ENCODE data around the gene POLR2C. TPM values are rescaled to one million over a fixed set of nuclear protein-coding genes. Genes with fewer than 3 reads are reported as not detected.

POLR2C gene
- total RNA-seq, 1 donor from 2014 or later: 110 TPM

GRCh38 chr16:57501492-57501891 is 39.0 kb downstream of the POLR2C start:
- Histone ChIP-seq H3K9me3 (no peaks in the 10 kb centered on the region), H3K27ac (no peak overlapping the region), H3K4me3 (no peak overlapping the region), H3K27me3 (no peaks in the 10 kb centered on the region), H3K4me1 (no peaks in the 10 kb centered on the region), H3K36me3 (no peaks in the 10 kb centered on the region)
- TF ChIP-seq CTCF (IDR thresholded peaks at IDR 0.05): no peak
- intact Hi-C loops (cut with DNase I): no loop called here
- DNase-seq (ENCODE audit: low spot score in 2 of 2): no peak

GRCh38 chr16:57502048-57502775 is 39.7 kb downstream of the POLR2C start:
- intact Hi-C loops (cut with DNase I): no loop called here
- TF ChIP-seq CTCF (IDR thresholded peaks at IDR 0.05): no peak
- H3K27me3 ChIP-seq: no peaks in the 10 kb centered on the region

GRCh38 chr16:57503366-57503765 is 40.9 kb downstream of the POLR2C start:
- DNase-seq (ENCODE audit: low spot score in 2 of 2): no peak
- H3K36me3 ChIP-seq: no peaks in the 10 kb centered on the region

More at GRCh38 chr16:57502048-57502775, 39.7 kb downstream of the POLR2C start:
- no peak overlapping the region for H3K27ac ChIP-seq
- no peaks in the 10 kb centered on the region for H3K36me3 ChIP-seq
- no peak overlapping the region for H3K4me3 ChIP-seq
- no peaks in the 10 kb centered on the region for H3K9me3 ChIP-seq
- no peaks in the 10 kb centered on the region for H3K4me1 ChIP-seq
- DNase-seq (ENCODE audit: low spot score in 2 of 2): no peak

GRCh38 chr16:57504001-57504400 is 41.5 kb downstream of the POLR2C start:
- no peaks in the 10 kb centered on the region for H3K27me3 ChIP-seq
- no peak for DNase-seq (ENCODE audit: low spot score in 2 of 2)
- H3K36me3 ChIP-seq: no peaks in the 10 kb centered on the region
- TF ChIP-seq CTCF (IDR thresholded peaks at IDR 0.05): no peak
- no peak overlapping the region for H3K4me3 ChIP-seq
- no peaks in the 10 kb centered on the region for H3K9me3 ChIP-seq
- no peaks in the 10 kb centered on the region for H3K4me1 ChIP-seq
- intact Hi-C loops (cut with DNase I): no loop called here
- no peak overlapping the region for H3K27ac ChIP-seq

More at GRCh38 chr16:57503366-57503765, 40.9 kb downstream of the POLR2C start:
- intact Hi-C loops (cut with DNase I): no loop called here
- Histone ChIP-seq H3K4me1 (no peaks in the 10 kb centered on the region), H3K9me3 (no peaks in the 10 kb centered on the region), H3K27ac (no peak overlapping the region), H3K27me3 (no peaks in the 10 kb centered on the region), H3K4me3 (no peak overlapping the region)
- no peak for TF ChIP-seq CTCF (IDR thresholded peaks at IDR 0.05)

- intact Hi-C loops (cut with DNase I): no loop called here
- Histone ChIP-seq H3K4me3 (no peak overlapping the region), H3K27ac (no peak overlapping the region), H3K9me3 (no peaks in the 10 kb centered on the region), H3K27me3 (no peaks in the 10 kb centered on the region), H3K36me3 (no peaks in the 10 kb centered on the region), H3K4me1 (no peaks in the 10 kb centered on the region)
- no peak for DNase-seq (ENCODE audit: low spot score in 2 of 2)
- TF ChIP-seq CTCF (IDR thresholded peaks at IDR 0.05): no peak
Measured at GRCh38 chr16:57504491-57504890, 42.0 kb downstream of the POLR2C start.
